AG04449 (cell line): ENCODE data around the gene VPS26B.
A peak's percentile ranks its signal among the peaks of the same experiment; 100 is the strongest.
"Not testable (repeated sequence)": the region's sequence is repeated elsewhere in the genome, so short reads cannot be mapped to it uniquely, and the experiment has no call there.

Experiments used
- CTCF ChIA-PET: fragments of 350-600 bp; formaldehyde crosslinking; extraction: SDS; loops from one replicate; lab custom pipeline; 2021; ENCODE audit warnings: antibody characterized with exemption; lab: Yijun Ruan, JAX
- POLR2A ChIA-PET: fragments of 400-600, 350-600 bp; formaldehyde crosslinking; extraction: SDS; loops from one replicate; lab custom pipeline; 2020; ENCODE audit warnings: antibody characterized with exemption, inconsistent platforms; lab: Yijun Ruan, JAX
- DNase-seq: peaks from one replicate; pipeline ENCODE4 v3.0.0-alpha.2; 2010; ENCODE audit warnings: low read depth, low spot score
- H3K4me3 ChIP-seq: 2 replicates; pipeline ENCODE4 v1.5.1; 2011; ENCODE audit warnings: low read depth, mild to moderate bottlenecking, control low read depth, low read length
- TF ChIP-seq, protein P1 (sequence below): IDR thresholded peaks from one replicate; pipeline ENCODE4 v1.5.1; 2011; ENCODE audit warnings: mild to moderate bottlenecking, moderate library complexity, low read length, control low read depth, inconsistent platforms; ENCODE audit not compliant: insufficient read depth; ENCODE audit errors: missing control alignments

VPS26B gene

DNA sequence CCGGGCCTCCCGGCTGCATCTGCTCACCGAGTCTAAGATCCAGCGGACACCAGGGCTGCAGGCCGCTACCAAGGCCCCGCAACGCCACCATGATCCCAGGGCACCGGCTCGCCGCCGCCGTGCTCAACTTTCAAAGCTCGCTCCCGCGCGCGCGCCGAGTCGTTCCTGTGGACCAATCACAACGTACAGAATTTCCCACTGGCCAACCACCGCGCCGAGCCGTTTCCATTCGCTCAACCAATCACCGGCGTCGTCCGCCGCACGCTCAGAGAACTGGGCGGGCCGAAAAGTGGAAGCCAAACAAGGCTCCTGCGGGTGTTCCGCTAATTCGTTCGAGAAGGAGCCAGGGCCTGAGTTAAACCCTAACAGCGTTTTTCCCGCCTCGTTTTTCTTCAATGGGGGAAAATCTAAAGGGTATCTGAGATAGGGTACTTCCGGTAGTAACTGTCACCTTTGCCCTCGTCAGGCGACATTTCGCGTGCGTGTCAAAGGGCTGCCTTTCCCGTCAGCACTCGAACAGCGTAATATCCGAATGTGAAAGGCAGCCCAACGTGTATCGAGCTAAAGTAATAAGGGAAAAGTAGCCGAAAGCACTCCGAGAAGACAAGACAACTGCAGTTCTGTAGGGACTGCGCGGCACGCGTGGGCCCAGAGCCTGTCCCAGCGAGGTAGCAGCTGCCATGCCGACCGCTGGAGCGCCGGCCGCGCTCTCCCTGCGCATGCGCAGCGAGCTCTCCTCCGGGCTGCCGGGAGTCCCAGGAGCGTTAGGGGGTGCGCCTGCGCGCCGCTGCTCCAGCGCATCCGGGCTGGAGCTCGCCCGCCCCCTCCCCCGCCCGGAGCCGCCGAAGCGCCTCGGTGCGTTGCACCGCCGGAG lies at the start of gene VPS26B, which contains the start of gene NCAPD3:
Gene VPS26B (plus strand): TSS at position 836 of the 874 bp plus-strand sequence. CDS start 452 bp downstream, outside the sequence.
Gene NCAPD3 (minus strand): TSS at position 132 of the 874 bp plus-strand sequence. CDS start 41 bp downstream, at position 91.
- POLR2A ChIA-PET: interaction anchor here (0.8 to 1.4 kb wide), 2 partner anchors 20 to 24 kb away, joined by 3 to 4 read pairs; no protein-coding TSS in a partner anchor
- TF ChIP-seq, protein P1, sequence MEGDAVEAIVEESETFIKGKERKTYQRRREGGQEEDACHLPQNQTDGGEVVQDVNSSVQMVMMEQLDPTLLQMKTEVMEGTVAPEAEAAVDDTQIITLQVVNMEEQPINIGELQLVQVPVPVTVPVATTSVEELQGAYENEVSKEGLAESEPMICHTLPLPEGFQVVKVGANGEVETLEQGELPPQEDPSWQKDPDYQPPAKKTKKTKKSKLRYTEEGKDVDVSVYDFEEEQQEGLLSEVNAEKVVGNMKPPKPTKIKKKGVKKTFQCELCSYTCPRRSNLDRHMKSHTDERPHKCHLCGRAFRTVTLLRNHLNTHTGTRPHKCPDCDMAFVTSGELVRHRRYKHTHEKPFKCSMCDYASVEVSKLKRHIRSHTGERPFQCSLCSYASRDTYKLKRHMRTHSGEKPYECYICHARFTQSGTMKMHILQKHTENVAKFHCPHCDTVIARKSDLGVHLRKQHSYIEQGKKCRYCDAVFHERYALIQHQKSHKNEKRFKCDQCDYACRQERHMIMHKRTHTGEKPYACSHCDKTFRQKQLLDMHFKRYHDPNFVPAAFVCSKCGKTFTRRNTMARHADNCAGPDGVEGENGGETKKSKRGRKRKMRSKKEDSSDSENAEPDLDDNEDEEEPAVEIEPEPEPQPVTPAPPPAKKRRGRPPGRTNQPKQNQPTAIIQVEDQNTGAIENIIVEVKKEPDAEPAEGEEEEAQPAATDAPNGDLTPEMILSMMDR: no peak
- DNase-seq: peak; percentile 50
- CTCF ChIA-PET: interaction anchor here (0.7 to 3.8 kb wide), 12 partner anchors 10 to 176 kb away, joined by 3 to 15 read pairs (median 4); no protein-coding TSS in a partner anchor
- H3K4me3 ChIP-seq: peak within 1 kb of the TSS; percentile 67

DNA sequence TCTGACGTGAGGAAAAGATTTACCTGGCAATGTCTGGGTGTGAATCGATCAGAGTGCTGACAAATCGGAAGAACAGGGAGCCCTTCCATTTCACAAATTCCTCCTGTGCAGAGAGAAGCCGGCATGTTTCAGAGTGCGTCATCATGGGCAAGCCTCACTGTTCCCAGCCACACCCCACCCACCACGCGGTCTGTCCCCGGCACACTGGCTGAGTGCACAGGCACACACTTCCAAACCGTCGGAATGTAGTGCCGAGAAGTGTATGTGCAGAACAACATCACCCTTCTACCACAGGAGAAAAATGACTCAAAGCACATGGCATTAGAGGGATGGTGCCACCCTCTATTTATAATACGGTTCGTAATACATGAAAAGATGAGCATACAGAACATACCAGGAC lies 48.2 kb upstream of the VPS26B start:
- ChIA-PET POLR2A (no interaction called here), CTCF (no interaction called here)
- no peak overlapping the region for H3K4me3 ChIP-seq
- TF ChIP-seq, protein P1: no peak
- DNase-seq: no peak

DNA sequence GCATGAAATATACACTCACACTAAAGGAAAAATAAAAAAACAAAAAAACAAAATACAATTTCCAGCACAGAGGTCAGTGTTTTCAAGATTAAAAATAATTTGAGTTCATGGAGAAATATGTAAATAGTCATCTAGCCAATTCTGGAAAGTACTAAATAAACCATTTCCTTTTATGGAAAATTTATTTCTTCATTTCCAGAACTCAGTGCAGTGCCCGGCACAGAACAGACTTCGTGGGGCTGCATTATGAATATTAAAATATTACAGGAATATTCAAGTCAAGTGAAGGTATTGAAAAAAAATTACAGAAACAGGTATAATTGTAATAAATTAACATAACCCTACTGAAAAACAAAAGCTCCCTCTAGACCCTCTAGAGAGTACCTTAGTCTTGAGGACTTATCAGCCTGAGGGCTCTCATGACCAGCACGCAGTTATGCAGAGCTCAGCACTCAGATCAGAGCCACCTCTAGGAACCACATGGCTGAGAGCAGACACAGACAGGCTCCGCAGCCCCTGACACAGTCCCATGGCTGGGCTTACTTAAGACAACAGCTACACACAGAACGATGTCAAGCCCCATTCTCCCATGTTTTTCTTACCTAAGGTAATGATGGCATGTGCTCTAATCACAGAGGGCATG lies 46.3 kb upstream of the VPS26B start:
- ChIA-PET POLR2A (no interaction called here), CTCF (interaction anchor here (0.8 to 1.0 kb wide), 2 partner anchors 9 to 29 kb away, joined by 3 to 4 read pairs; no protein-coding TSS in a partner anchor)
- TF ChIP-seq, protein P1: no peak
- H3K4me3 ChIP-seq: no peak overlapping the region
- no peak for DNase-seq

DNA sequence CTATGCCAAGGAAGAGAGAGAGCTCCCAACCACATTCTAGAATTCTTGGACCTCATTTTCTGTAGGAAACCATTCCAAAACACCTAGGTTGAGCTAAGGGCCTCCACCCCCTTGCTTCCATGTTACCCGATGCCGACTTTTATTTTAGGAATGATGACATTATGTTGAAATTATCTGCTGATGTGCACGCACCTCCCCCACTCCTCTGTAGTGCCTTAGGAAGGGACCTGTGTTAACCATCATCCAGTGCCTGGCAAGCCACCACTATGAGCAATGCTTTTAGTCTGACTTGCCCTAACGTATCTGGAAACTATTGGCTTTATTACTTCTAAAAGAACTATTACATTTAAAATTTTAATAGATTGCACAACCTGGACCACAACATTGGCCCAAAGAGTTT lies 42.8 kb upstream of the VPS26B start:
- ChIA-PET CTCF (interaction anchor here (1.3 kb wide), 1 partner anchor 12 kb away, joined by 3 read pairs; no protein-coding TSS in a partner anchor), POLR2A (no interaction called here)
- H3K4me3 ChIP-seq: no peak overlapping the region
- DNase-seq: no peak
- TF ChIP-seq, protein P1: no peak

DNA sequence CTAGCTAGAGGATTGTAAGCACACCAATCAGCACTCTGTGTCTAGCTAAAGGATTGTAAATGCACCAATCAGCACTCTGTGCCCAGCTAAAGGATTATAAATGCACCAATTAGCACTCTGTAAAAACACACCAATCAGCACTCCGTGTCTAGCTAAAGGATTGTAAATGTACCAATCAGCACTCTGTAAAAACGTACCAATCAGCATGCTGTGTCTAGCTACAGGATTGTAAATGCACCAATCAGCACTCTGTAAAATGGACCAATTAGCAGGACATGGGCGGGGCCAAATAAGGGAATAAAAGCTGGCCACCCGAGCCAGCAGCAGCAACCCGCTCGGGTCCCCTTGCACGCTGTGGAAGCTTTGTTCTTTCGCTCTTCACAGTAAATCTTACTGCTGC lies 36.4 kb upstream of the VPS26B start:
- POLR2A ChIA-PET, H3K4me3 ChIP-seq, DNase-seq: not testable (repeated sequence)
- CTCF ChIA-PET: interaction anchor here (0.6 to 0.9 kb wide), 2 partner anchors 9 to 33 kb away, joined by 3 to 4 read pairs; no protein-coding TSS in a partner anchor

DNA sequence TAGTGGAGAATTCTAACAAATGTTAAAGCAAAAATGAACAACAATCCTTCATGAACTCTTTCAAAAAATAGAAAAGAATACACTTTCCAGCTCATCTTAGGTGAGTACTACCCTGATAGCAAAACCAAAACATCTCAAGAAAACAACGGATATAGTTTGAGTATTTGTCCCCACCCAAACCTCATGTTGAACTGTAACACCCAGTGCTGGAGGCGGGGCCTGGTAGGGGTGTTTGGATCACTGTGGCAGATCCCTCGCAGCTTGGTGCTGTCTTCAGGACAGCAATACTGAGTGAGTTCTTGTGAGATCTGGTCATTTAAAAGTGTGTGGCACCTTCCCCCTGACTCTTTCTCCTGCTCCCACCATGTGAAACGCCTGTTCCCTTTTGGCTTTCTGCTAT lies 27.7 kb upstream of the VPS26B start:
- DNase-seq: no peak
- TF ChIP-seq, protein P1: no peak
- ChIA-PET CTCF (interaction anchor here (0.6 to 1.7 kb wide), 3 partner anchors 11 to 58 kb away, joined by 3 to 5 read pairs (median 3); no protein-coding TSS in a partner anchor), POLR2A (no interaction called here)
- no peak overlapping the region for H3K4me3 ChIP-seq
